Prostate gland (tissue), 2 donors: ENCODE results near the gene AGPAT2. TPM values are rescaled to one million over a fixed set of nuclear protein-coding genes. Genes with fewer than 3 reads are reported as not detected.

ENCODE experiments used
- DNase-seq: peaks from one replicate; pipeline ENCODE4 v3.0.0-alpha.2; 2019; ENCODE audit warnings: low spot score
- H3K27ac ChIP-seq, 2 donors: fragments of 200-600 bp; sonication (generic); 2 replicates each; pipeline ENCODE4 v1.5.1; 2017 to 2019
- H3K27me3 ChIP-seq: fragments of 200-600 bp; sonication (generic); replicated peaks from 2 replicates; pipeline ENCODE4 v1.5.1; 2019; ENCODE audit not compliant: insufficient read depth
- H3K36me3 ChIP-seq, 2 donors: fragments of 200-600 bp; sonication (generic); 1 replicate in 1 of 2; 2 replicates in 1 of 2; pipeline versions ENCODE4 v1.5.1 to v1.8.1; 2017 to 2019
- H3K4me1 ChIP-seq: fragments of 200-600 bp; sonication (generic); replicated peaks from 2 replicates; pipeline ENCODE4 v1.5.1; 2019
- H3K4me3 ChIP-seq, 2 donors: fragments of 200-600 bp; sonication (generic); 2 replicates each; pipeline ENCODE4 v1.5.1; 2017 to 2019
- H3K9me3 ChIP-seq: fragments of 200-600 bp; sonication (generic); 2 replicates; pipeline ENCODE4 v1.5.1; 2017
- CTCF ChIP-seq, 4 experiments: fragments of 200-600 bp in 2 of 4; fragments of 450-650 bp in 2 of 4; sonication (generic) in 2 of 4; IDR thresholded peaks; 1 replicate in 3 of 4; 2 replicates in 1 of 4; pipeline ENCODE4 v1.5.1; 2016 to 2019; ENCODE audit warnings: antibody characterized with exemption in 4 of 4, mild to moderate bottlenecking in 2 of 4, moderate library complexity in 2 of 4
- POLR2A ChIP-seq: fragments of 450-650 bp; IDR thresholded peaks from one replicate; pipeline ENCODE4 v1.6.1; 2016; ENCODE audit warnings: antibody characterized with exemption, mild to moderate bottlenecking
- POLR2AphosphoS5 ChIP-seq: sonication (generic); formaldehyde crosslinking; IDR thresholded peaks from one replicate; pipeline ENCODE4 v1.6.1; 2017; ENCODE audit warnings: antibody characterized with exemption
- WGBS: methylation state at CpG from one replicate; pipeline ENCODE4 v1.1.5; 2018; 5-methylcytosine and 5-hydroxymethylcytosine counted together
- intact Hi-C: fragments of 100-400 bp; cut with DNase I; formaldehyde crosslinking; loops from one replicate; pipeline ENCODE4 v1.14.2; 2022
- total RNA-seq, 2 donors: library from RNA; depleted of rRNA; stranded (reverse); fragments of >200 nt; gene quantifications; one replicate each; pipeline ENCODE4 v1.1.0, GENCODE V29; 2016

The AGPAT2 gene
- total RNA-seq, 2 donors from 2014 or later: 44.9 to 50.0 TPM

- TF ChIP-seq POLR2AphosphoS5 (no peak), POLR2A (no peak), CTCF (IDR thresholded peaks at IDR 0.05) (no peak)
- no peak overlapping the region for H3K27ac ChIP-seq
- 82% methylated on average over 12 of the region's 12 CpGs for WGBS
These were observed 16.1 kb upstream of the AGPAT2 start for GRCh38 chr9:136703276-136703860.

GRCh38 chr9:136701668-136702053 lies 14.4 kb upstream of the AGPAT2 start:
- Histone ChIP-seq H3K4me3 (no peak overlapping the region), H3K36me3 (no peaks in the 10 kb centered on the region), H3K27ac (no peak overlapping the region), H3K9me3 (no peaks in the 10 kb centered on the region), H3K27me3 (no peaks in the 10 kb centered on the region), H3K4me1 (no peaks in the 10 kb centered on the region)
- intact Hi-C loops: no loop called here
- 56% methylated on average over 10 of the region's 10 CpGs for WGBS
- TF ChIP-seq POLR2A: no peak
- TF ChIP-seq POLR2AphosphoS5: no peak
- TF ChIP-seq CTCF (IDR thresholded peaks at IDR 0.05): no peak
- no peak for DNase-seq

More at GRCh38 chr9:136703276-136703860, 16.1 kb upstream of the AGPAT2 start:
- no peak for DNase-seq
- intact Hi-C loops: no loop called here
- Histone ChIP-seq H3K4me1 (no peaks in the 10 kb centered on the region), H3K36me3 (no peaks in the 10 kb centered on the region), H3K27me3 (no peaks in the 10 kb centered on the region), H3K9me3 (no peaks in the 10 kb centered on the region), H3K4me3 (no peak overlapping the region)

GRCh38 chr9:136700959-136701667 lies 13.9 kb upstream of the AGPAT2 start:
- H3K4me3 ChIP-seq: no peak overlapping the region
- TF ChIP-seq CTCF (IDR thresholded peaks at IDR 0.05) (no peak), POLR2AphosphoS5 (no peak), POLR2A (no peak)
- no peak overlapping the region for H3K27ac ChIP-seq
- intact Hi-C loops: no loop called here
- H3K4me1 ChIP-seq: no peaks in the 10 kb centered on the region
- WGBS: 40% methylated on average over 38 of the region's 38 CpGs
- no peaks in the 10 kb centered on the region for H3K36me3 ChIP-seq
- no peak for DNase-seq
- H3K9me3 ChIP-seq: no peaks in the 10 kb centered on the region
- H3K27me3 ChIP-seq: no peaks in the 10 kb centered on the region

- TF ChIP-seq POLR2AphosphoS5 (no peak), POLR2A (no peak), CTCF (IDR thresholded peaks at IDR 0.05) (no peak)
- 79% methylated on average over 13 of the region's 13 CpGs for WGBS
- no peak for DNase-seq
- H3K4me1 ChIP-seq: peaks cover 4% of the 10 kb centered on the region
- H3K27me3 ChIP-seq: no peaks in the 10 kb centered on the region
- no peaks in the 10 kb centered on the region for H3K36me3 ChIP-seq
- no peak overlapping the region for H3K27ac ChIP-seq
- H3K4me3 ChIP-seq: no peak overlapping the region
- H3K9me3 ChIP-seq: no peaks in the 10 kb centered on the region
- intact Hi-C loops: no loop called here
These were observed 13.0 kb upstream of the AGPAT2 start for GRCh38 chr9:136700304-136700703.
